Keratinocyte (primary cell): Measurements from ENCODE around the gene CLINT1. TPM values are rescaled to one million over a fixed set of nuclear protein-coding genes. Genes with fewer than 3 reads are reported as not detected.
A peak's percentile ranks its signal among the peaks of the same experiment; 100 is the strongest.

Source experiments
- DNase-seq: peaks from one replicate; pipeline ENCODE4 v3.0.0-alpha.2; 2011; ENCODE audit warnings: low read depth, missing footprints, low spot score
- FAIRE-seq: peaks from 2 replicates; lab custom pipeline; 2011; peaks lifted over from hg19 to GRCh38; lab: Jason Lieb, UNC
- H2AFZ ChIP-seq: 2 replicates; pipeline ENCODE4 v1.6.0; 2012; ENCODE audit warnings: low read length, control low read depth, inconsistent platforms; ENCODE audit not compliant: control insufficient read depth
- H3K27ac ChIP-seq: 2 replicates; pipeline ENCODE4 v1.5.1; 2011; ENCODE audit warnings: low read length; ENCODE audit not compliant: control insufficient read depth, insufficient read depth
- H3K27me3 ChIP-seq: 3 replicates; pipeline ENCODE4 v1.6.0; 2011; ENCODE audit warnings: low read length; ENCODE audit not compliant: control insufficient read depth, insufficient read depth; ENCODE audit errors: extremely low read depth
- H3K36me3 ChIP-seq, 2 experiments: 2 replicates in 1 of 2; 3 replicates in 1 of 2; pipeline ENCODE4 v1.5.1; 2011; ENCODE audit warnings: low read length in 2 of 2, mild to moderate bottlenecking in 1 of 2; ENCODE audit not compliant: control insufficient read depth in 2 of 2, insufficient read depth in 2 of 2; ENCODE audit errors: extremely low read depth in 1 of 2
- H3K4me1 ChIP-seq: 3 replicates; pipeline ENCODE4 v1.5.1; 2011; ENCODE audit warnings: low read length; ENCODE audit not compliant: control insufficient read depth, insufficient read depth; ENCODE audit errors: extremely low read depth
- H3K4me2 ChIP-seq: 3 replicates; pipeline ENCODE4 v1.6.0; 2011; ENCODE audit warnings: low read depth, low read length; ENCODE audit not compliant: control insufficient read depth, insufficient read depth; ENCODE audit errors: extremely low read depth
- H3K4me3 ChIP-seq, 3 experiments: fragments of 200-600 bp in 1 of 3; sonication (generic) in 1 of 3; 2 replicates in 2 of 3; 3 replicates in 1 of 3; pipeline ENCODE4 v1.5.1; 2011 to 2016; ENCODE audit warnings: low read length in 3 of 3, mild to moderate bottlenecking in 3 of 3, control low read depth in 2 of 3, inconsistent platforms in 1 of 3, low read depth in 1 of 3, mixed read lengths in 1 of 3, mixed run types in 1 of 3, moderate library complexity in 1 of 3; ENCODE audit not compliant: control insufficient read depth in 2 of 3, insufficient read depth in 2 of 3; ENCODE audit errors: extremely low read depth in 1 of 3
- H3K79me2 ChIP-seq: 2 replicates; pipeline ENCODE4 v1.6.0; 2012; ENCODE audit warnings: low read length; ENCODE audit not compliant: control insufficient read depth, insufficient read depth
- H3K9ac ChIP-seq: 3 replicates; pipeline ENCODE4 v1.6.0; 2011; ENCODE audit warnings: low read length; ENCODE audit not compliant: control insufficient read depth, insufficient read depth; ENCODE audit errors: extremely low read depth
- H3K9me1 ChIP-seq: 3 replicates; pipeline ENCODE4 v1.6.0; 2011; ENCODE audit warnings: low read length; ENCODE audit not compliant: control insufficient read depth, insufficient read depth; ENCODE audit errors: extremely low read depth
- H3K9me3 ChIP-seq: 2 replicates; pipeline ENCODE4 v1.5.1; 2012; ENCODE audit warnings: low read depth, low read length; ENCODE audit not compliant: control insufficient read depth
- H4K20me1 ChIP-seq: 3 replicates; pipeline ENCODE4 v1.6.0; 2011; ENCODE audit warnings: low read length; ENCODE audit not compliant: control insufficient read depth, insufficient read depth; ENCODE audit errors: extremely low read depth
- EZH2 ChIP-seq: IDR thresholded peaks from one replicate; pipeline ENCODE4 v1.6.1; 2012; ENCODE audit warnings: inconsistent platforms, mild to moderate bottlenecking, low read length, moderate library complexity
- dilution Hi-C: fragments of 300-500 bp; cut with MboI; formaldehyde crosslinking; loops from one replicate; pipeline ENCODE4 v1.7.0; 2020; ENCODE audit warnings: low sequenced_read_pairs; ENCODE audit not compliant: extremely low pct_ligation_motif_present
- polyA plus RNA-seq, 5 experiments: library from polyadenylated mRNA; depleted of rRNA in 3 of 5; stranded (reverse) in 3 of 5; stranded (forward) in 1 of 5; unstranded in 1 of 5; fragments of >200 nt; gene quantifications; 1 replicate in 1 of 5; 2 replicates in 3 of 5; 3 replicates in 1 of 5; pipeline versions ENCODE4 v1.2.1 to v1.2.3, GENCODE V29; 2011 to 2012; ENCODE audit warnings: missing spikeins in 2 of 5, low read depth in 1 of 5, low replicate concordance in 1 of 5
- TF ChIP-seq, protein P1 (sequence below), 3 experiments: IDR thresholded peaks in 1 of 3; conservative IDR thresholded peaks in 1 of 3; optimal IDR thresholded peaks in 1 of 3; 2 replicates in 2 of 3; 3 replicates in 1 of 3; pipeline versions ENCODE3 to v1.5.1; 2011; ENCODE audit warnings: low read length in 3 of 3, mild to moderate bottlenecking in 3 of 3, moderate library complexity in 2 of 3, control low read depth in 1 of 3, inconsistent platforms in 1 of 3; ENCODE audit not compliant: insufficient read depth in 2 of 3; ENCODE audit errors: extremely low read depth in 1 of 3

Gene CLINT1
- polyA plus RNA-seq, 1 donor (not counting 4 experiments of a cell fraction or from before 2014, with no cell fraction given) = 112 TPM

DNA sequence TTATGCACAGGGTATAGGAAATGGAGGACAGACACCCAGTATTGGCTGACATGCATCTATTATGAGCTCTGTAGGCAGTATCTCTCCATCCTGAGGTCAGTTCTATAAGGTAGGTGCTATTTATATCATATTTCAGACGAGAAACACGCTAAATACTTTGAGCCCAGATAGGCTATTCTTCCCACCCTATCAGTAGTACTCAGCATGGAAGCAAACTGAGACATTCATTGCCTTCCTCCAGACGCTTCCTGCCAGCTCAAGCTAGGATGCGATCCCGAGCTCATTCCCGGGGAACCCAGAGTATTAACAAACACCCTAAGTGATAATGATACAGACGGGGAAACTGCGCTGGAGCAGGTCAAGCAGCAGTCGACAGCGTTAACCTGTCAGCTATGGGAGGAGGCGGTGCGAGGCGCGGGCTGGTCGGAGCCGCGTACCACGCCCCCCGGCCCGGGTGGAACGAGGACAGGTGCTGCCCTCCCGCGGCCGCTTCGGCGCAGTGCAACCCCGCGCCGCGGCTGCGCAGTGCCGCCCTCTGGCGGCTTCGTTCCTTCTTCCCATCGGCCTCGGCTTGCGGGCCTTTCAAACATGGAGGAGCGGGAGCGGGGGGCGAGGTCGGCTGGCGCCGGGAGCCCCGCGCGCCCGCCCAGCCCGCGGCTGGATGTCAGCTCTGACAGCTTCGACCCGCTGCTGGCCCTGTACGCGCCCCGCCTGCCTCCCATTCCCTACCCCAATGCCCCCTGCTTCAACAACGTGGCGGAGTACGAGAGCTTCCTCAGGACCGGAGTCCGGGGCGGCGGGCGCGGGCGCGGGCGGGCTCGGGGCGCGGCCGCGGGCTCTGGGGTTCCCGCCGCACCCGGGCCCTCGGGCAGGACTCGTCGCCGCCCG, 115.5 kb downstream of the CLINT1 start, which contains the start of gene LSM11:
Gene LSM11 (plus strand): TSS at position 550 of the 888 bp plus-strand sequence. CDS start 39 bp downstream, at position 589.
- no peak for FAIRE-seq
- Histone ChIP-seq H3K9me1 (no peaks in the 10 kb centered on the region), H3K27ac (peak within 1 kb of the TSS; percentile 5)

DNA sequence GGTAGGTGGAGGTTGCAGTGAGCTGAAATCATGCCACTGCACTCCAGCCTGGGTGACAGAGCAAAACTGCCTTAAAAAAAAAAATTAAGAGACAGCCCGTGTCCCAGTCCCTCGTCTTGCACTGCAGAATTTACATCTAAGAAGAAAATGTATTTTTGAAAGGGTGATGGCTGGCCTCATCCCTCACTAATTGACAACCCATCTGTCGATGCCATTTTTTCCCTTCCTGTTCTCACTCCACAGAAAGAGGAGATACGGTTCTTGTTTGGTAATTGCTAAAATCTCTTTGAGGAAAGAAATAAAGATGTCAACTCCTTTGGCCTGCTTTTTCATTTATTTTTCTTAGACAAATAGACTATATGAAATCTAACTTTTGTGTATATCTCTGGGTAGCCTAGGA, 117.8 kb downstream of the CLINT1 start:
- peaks cover 0 to 2% of the 10 kb centered on the region in 2 experiments for H3K36me3 ChIP-seq
- H3K9me1 ChIP-seq = no peaks in the 10 kb centered on the region
- H4K20me1 ChIP-seq = no peaks in the 10 kb centered on the region
- no peak overlapping the region for H2AFZ ChIP-seq
- H3K4me2 ChIP-seq = no peak overlapping the region
- dilution Hi-C loops = no loop called here
- no peaks in the 10 kb centered on the region for H3K27me3 ChIP-seq
- H3K9ac ChIP-seq = no peak overlapping the region
- DNase-seq (no peak), FAIRE-seq (no peak)
- H3K4me1 ChIP-seq = peaks cover 11% of the 10 kb centered on the region
- H3K9me3 ChIP-seq = no peaks in the 10 kb centered on the region
- TF ChIP-seq EZH2 = no peak
- TF ChIP-seq, protein P1, sequence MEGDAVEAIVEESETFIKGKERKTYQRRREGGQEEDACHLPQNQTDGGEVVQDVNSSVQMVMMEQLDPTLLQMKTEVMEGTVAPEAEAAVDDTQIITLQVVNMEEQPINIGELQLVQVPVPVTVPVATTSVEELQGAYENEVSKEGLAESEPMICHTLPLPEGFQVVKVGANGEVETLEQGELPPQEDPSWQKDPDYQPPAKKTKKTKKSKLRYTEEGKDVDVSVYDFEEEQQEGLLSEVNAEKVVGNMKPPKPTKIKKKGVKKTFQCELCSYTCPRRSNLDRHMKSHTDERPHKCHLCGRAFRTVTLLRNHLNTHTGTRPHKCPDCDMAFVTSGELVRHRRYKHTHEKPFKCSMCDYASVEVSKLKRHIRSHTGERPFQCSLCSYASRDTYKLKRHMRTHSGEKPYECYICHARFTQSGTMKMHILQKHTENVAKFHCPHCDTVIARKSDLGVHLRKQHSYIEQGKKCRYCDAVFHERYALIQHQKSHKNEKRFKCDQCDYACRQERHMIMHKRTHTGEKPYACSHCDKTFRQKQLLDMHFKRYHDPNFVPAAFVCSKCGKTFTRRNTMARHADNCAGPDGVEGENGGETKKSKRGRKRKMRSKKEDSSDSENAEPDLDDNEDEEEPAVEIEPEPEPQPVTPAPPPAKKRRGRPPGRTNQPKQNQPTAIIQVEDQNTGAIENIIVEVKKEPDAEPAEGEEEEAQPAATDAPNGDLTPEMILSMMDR (optimal IDR thresholded peaks at IDR 0.05 in 1 of 3, IDR thresholded peaks at IDR 0.05 in 1 of 3, conservative IDR thresholded peaks at IDR 0.05 in 1 of 3; ENCODE audit: extremely low read depth in 1 of 3, insufficient read depth in 2 of 3, low read length in 3 of 3) = no peak
- no peak overlapping the region for H3K4me3 ChIP-seq
- H3K79me2 ChIP-seq = peaks cover 5% of the 10 kb centered on the region
- no peak overlapping the region for H3K27ac ChIP-seq

More for the DNA sequence above, 115.5 kb downstream of the CLINT1 start, which contains the start of gene LSM11:
- Histone ChIP-seq H2AFZ (peak within 1 kb of the TSS; percentile 78), H3K79me2 (peaks cover 5% of the 10 kb centered on the region), H3K4me1 (peaks cover 11% of the 10 kb centered on the region), H3K27me3 (no peaks in the 10 kb centered on the region), H4K20me1 (no peaks in the 10 kb centered on the region), H3K9me3 (no peaks in the 10 kb centered on the region), H3K36me3 (no peaks in the 10 kb centered on the region), H3K4me2 (peak within 1 kb of the TSS; percentile 87), H3K4me3 (peak within 1 kb of the TSS; percentile 63 to 79 (median 75)), H3K9ac (peak within 1 kb of the TSS; percentile 77)
- DNase-seq = peak; percentile 35
- dilution Hi-C loops = no loop called here
- no peak for TF ChIP-seq EZH2
- TF ChIP-seq, protein P1 (optimal IDR thresholded peaks at IDR 0.05 in 1 of 3, IDR thresholded peaks at IDR 0.05 in 1 of 3, conservative IDR thresholded peaks at IDR 0.05 in 1 of 3; ENCODE audit: extremely low read depth in 1 of 3, insufficient read depth in 2 of 3, low read length in 3 of 3) = peak; percentile 85 to 100 (median 97)
